Pancreas (tissue), 10 donors: ENCODE measurements around the gene PLD1. TPM values are rescaled to one million over a fixed set of nuclear protein-coding genes. Genes with fewer than 3 reads are reported as not detected.

ENCODE experiments used
- ATAC-seq, 4 donors: fragments of 200-7000 bp; cut with Tn5 transposase; one replicate each; pipeline versions ENCODE4 v1.8.0 to v1.9.1; 2020; ENCODE audit warnings: mild to moderate bottlenecking in 4 of 4, moderate library complexity in 4 of 4
- DNase-seq, 6 donors: peaks; one replicate each; pipeline ENCODE4 v3.0.0-alpha.2; 2020
- FAIRE-seq: peaks from 2 replicates; lab custom pipeline; 2012; peaks lifted over from hg19 to GRCh38; lab: Jason Lieb, UNC
- H3K27ac ChIP-seq, 4 donors: fragments of 200-600 bp; sonication (generic); 1 replicate in 3 of 4; 2 replicates in 1 of 4; pipeline versions ENCODE4 v1.5.0 to v1.8.0; 2020
- H3K27me3 ChIP-seq, 4 donors: fragments of 200-600 bp; one replicate each; pipeline ENCODE4 v1.8.0; 2021
- H3K36me3 ChIP-seq, 3 donors: fragments of 200-600 bp; sonication (generic) in 1 of 3; one replicate each; pipeline versions ENCODE4 v1.5.0 to v1.8.0; 2020 to 2021
- H3K4me1 ChIP-seq, 3 donors: fragments of 200-600 bp; one replicate each; pipeline ENCODE4 v1.8.0; 2021
- H3K4me3 ChIP-seq, 4 donors: fragments of 200-600 bp; sonication (generic) in 2 of 4; one replicate each; pipeline versions ENCODE4 v1.5.0 to v1.8.0; 2020 to 2021
- H3K9me3 ChIP-seq, 4 donors: fragments of 200-600 bp; one replicate each; pipeline ENCODE4 v1.8.0; 2021
- WGBS, 2 donors: extraction: QIAGEN DNeasy Blood & Tissue Kit; methylation state at CpG; one replicate each; pipeline ENCODE4 v1.1.7; 2013; 5-methylcytosine and 5-hydroxymethylcytosine counted together
- intact Hi-C, 3 donors: fragments of 100-400 bp; cut with DNase I; formaldehyde crosslinking; loops; one replicate each; pipeline versions ENCODE4 v1.11.1 to v1.14.2; 2022
- polyA plus RNA-seq, 2 donors: library from polyadenylated mRNA; stranded (reverse); fragments of 200-250 nt; gene quantifications; one replicate each; pipeline ENCODE4 v1.2.3, GENCODE V29; 2013
- total RNA-seq, 6 donors: library from RNA; stranded (reverse); fragmentation: NEBNext Ultra II Directional in 4 of 6; extraction: Animal tissue kit (Norgen Biotek cat#: 25700) in 4 of 6; gene quantifications; one replicate each; pipeline versions ENCODE4 v1.2.1 to v1.2.4, GENCODE V29; 2021 to 2023
- TF ChIP-seq, protein P1 (sequence below), 4 donors: fragments of 200-600 bp; sonication (generic) in 3 of 4; IDR thresholded peaks; one replicate each; pipeline versions ENCODE4 v1.5.0 to v1.8.0; 2021; ENCODE audit warnings: antibody characterized with exemption in 4 of 4
- donor health status: healthy with polysubstance abuse.
- donor health status: DM: no; HTN: no; CAD: no; lungs with moderate emphysema.
- donor health status: DM: no; HTN: no; CAD: no.
- donor health status: control.
- donor health status: control.
- donor health status: Bipolar disorder and iron deficiency.
- donor health status: DM: yes; HTN: yes; CAD: no.
- donor health status: DM: no; HTN: no; CAD: no.
- donor health status: DM: no; HTN: no; CAD: no.
- donor health status: DM: yes; HTN: yes; CAD: no.

The PLD1 gene
- total and polyA plus RNA-seq, 8 donors = 14.7 to 62.1 (median 33.7) TPM

DNA sequence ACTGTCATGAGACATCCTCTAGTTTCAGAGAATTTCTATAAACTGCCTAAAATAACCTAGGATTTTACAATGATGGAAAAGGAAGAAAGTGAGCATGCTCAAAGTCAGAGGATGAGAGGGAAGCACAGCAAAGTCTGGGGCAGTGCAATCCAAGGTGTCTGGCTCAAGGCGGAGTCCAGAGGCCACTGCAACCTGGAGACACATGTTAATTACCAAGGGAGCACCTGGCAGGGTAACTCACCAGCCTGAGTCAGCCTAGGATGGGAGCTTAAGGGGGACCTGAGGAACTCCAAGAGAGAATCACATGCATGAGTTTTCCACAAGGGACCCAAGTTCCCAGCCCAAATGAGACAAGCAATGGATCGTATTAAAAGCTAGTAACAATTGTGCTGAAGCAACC lies 49.8 kb downstream of the PLD1 start:
- DNase-seq (no peak), ATAC-seq (no peak), FAIRE-seq (no peak)
- intact Hi-C loops = loop anchor here in 1 of 3 donors (10.0 kb wide), 1 partner anchor 46 kb away; no protein-coding TSS in a partner anchor
- Histone ChIP-seq H3K4me3 (no peak overlapping the region), H3K27ac (no peak overlapping the region), H3K9me3 (no peaks in the 10 kb centered on the region), H3K27me3 (no peaks in the 10 kb centered on the region), H3K36me3 (no peaks in the 10 kb centered on the region), H3K4me1 (peaks cover 0 to 7% (median 0%) of the 10 kb centered on the region in 3 donors)
- 95 to 96% methylated on average over 2 of the region's 2 CpGs for WGBS, 2 donors
- TF ChIP-seq, protein P1, sequence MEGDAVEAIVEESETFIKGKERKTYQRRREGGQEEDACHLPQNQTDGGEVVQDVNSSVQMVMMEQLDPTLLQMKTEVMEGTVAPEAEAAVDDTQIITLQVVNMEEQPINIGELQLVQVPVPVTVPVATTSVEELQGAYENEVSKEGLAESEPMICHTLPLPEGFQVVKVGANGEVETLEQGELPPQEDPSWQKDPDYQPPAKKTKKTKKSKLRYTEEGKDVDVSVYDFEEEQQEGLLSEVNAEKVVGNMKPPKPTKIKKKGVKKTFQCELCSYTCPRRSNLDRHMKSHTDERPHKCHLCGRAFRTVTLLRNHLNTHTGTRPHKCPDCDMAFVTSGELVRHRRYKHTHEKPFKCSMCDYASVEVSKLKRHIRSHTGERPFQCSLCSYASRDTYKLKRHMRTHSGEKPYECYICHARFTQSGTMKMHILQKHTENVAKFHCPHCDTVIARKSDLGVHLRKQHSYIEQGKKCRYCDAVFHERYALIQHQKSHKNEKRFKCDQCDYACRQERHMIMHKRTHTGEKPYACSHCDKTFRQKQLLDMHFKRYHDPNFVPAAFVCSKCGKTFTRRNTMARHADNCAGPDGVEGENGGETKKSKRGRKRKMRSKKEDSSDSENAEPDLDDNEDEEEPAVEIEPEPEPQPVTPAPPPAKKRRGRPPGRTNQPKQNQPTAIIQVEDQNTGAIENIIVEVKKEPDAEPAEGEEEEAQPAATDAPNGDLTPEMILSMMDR (IDR thresholded peaks at IDR 0.05) = no peak

- TF ChIP-seq, protein P1 (IDR thresholded peaks at IDR 0.05) = no peak
- H3K27me3 ChIP-seq = no peaks in the 10 kb centered on the region
- H3K27ac ChIP-seq = no peak overlapping the region
- intact Hi-C loops = no loop called here
- no peaks in the 10 kb centered on the region for H3K36me3 ChIP-seq
- WGBS, 2 donors = 57 to 65% methylated on average over 3 of the region's 3 CpGs
- FAIRE-seq = no peak
- no peak for ATAC-seq
- no peaks in the 10 kb centered on the region for H3K9me3 ChIP-seq
- DNase-seq = no peak
- peaks cover 0 to 8% (median 7%) of the 10 kb centered on the region in 3 donors for H3K4me1 ChIP-seq
- no peak overlapping the region for H3K4me3 ChIP-seq
These were observed 52.2 kb downstream of the PLD1 start for GRCh38 chr3:171758109-171758508.

GRCh38 chr3:171757361-171758034 lies 52.8 kb downstream of the PLD1 start:
- intact Hi-C loops = no loop called here
- no peak for FAIRE-seq
- ATAC-seq = no peak
- WGBS, 2 donors = 41 to 42% methylated on average over 4 of the region's 4 CpGs
- TF ChIP-seq, protein P1 (IDR thresholded peaks at IDR 0.05) = no peak
- Histone ChIP-seq H3K9me3 (no peaks in the 10 kb centered on the region), H3K4me1 (peaks cover 0 to 8% (median 7%) of the 10 kb centered on the region in 3 donors), H3K36me3 (no peaks in the 10 kb centered on the region), H3K27ac (peak overlapping the region in 2 of 4 donors; percentile 6 to 25), H3K4me3 (no peak overlapping the region), H3K27me3 (no peaks in the 10 kb centered on the region)
- no peak for DNase-seq

DNA sequence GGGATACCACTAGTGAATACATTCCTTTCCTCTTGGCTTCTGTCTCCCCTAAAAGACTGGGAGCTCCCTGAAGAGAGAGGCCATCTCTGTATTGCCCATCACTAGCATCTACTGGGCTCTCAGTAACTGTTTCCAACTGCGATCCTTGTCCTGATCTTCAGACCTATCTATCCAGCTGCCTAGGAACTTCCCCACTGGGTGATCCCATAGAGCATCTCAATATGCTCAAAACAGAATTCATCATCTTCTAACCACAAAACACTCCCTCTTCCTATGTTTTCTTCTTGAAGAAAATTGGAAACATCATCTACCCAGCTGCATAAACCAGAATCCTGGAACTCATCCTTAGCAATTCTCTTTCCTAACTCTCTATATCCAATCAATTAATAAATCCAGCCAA lies 54.6 kb downstream of the PLD1 start:
- no peak for DNase-seq
- ATAC-seq = no peak
- no peaks in the 10 kb centered on the region for H3K9me3 ChIP-seq
- peaks cover 0 to 8% (median 7%) of the 10 kb centered on the region in 3 donors for H3K4me1 ChIP-seq
- no peak overlapping the region for H3K4me3 ChIP-seq
- WGBS, 2 donors = 90 to 97% methylated on average over 1 of the region's 1 CpG
- H3K36me3 ChIP-seq = no peaks in the 10 kb centered on the region
- TF ChIP-seq, protein P1 (IDR thresholded peaks at IDR 0.05) = no peak
- intact Hi-C loops = no loop called here
- FAIRE-seq = no peak
- no peaks in the 10 kb centered on the region for H3K27me3 ChIP-seq
- no peak overlapping the region for H3K27ac ChIP-seq

DNA sequence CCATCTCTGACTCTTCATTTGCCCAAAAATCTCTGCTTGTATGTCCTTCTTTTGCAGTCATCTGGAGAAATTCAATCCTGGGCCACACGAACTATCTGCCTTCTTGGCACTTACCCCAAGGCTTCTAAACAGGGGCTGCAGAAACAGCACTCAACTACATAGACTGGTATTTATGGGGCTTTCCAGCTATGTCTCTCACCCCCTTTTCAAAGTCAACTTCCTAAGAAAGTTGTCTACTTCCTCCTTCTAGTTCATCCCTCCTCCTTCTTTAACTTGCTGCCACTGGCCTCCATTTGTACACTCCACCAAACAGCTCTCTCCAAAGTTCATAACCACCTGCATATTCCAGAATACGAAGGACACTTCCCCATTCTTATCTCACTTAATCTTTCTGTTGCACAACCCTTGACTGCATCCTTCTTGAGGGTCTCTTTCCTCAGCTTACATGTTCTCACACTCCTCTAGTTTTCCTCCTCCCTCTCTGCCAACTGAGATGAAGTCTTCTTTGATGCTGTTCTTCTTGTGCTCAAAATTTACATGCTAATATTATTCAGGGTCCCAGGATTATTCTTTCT lies 55.2 kb downstream of the PLD1 start:
- no peak for ATAC-seq

More for the DNA sequence above, 55.2 kb downstream of the PLD1 start:
- H3K4me3 ChIP-seq = no peak overlapping the region
- FAIRE-seq (no peak), DNase-seq (no peak)
- no peaks in the 10 kb centered on the region for H3K9me3 ChIP-seq
- no peaks in the 10 kb centered on the region for H3K36me3 ChIP-seq
- TF ChIP-seq, protein P1 (IDR thresholded peaks at IDR 0.05) = no peak
- 65 to 67% methylated on average over 2 of the region's 2 CpGs for WGBS, 2 donors
- no peaks in the 10 kb centered on the region for H3K27me3 ChIP-seq
- H3K4me1 ChIP-seq = peaks cover 0 to 8% (median 7%) of the 10 kb centered on the region in 3 donors
- H3K27ac ChIP-seq = no peak overlapping the region
- intact Hi-C loops = no loop called here
